Choroid plexus epithelial cell (primary cell): Measurements from ENCODE around the gene SUN3.

Experiments
- DNase-seq: peaks from one replicate; pipeline ENCODE4 v3.0.0-alpha.2; 2010; ENCODE audit warnings: low read depth
- H3K4me3 ChIP-seq: 2 replicates; pipeline ENCODE4 v1.5.1; 2011; ENCODE audit warnings: low read depth, mild to moderate bottlenecking, control low read depth, low read length, moderate library complexity
- TF ChIP-seq, protein P1 (sequence below): conservative IDR thresholded peaks from 2 replicates; pipeline ENCODE4 v1.5.1; 2011; ENCODE audit warnings: low read depth, mild to moderate bottlenecking, control low read depth, inconsistent platforms, low read length, moderate library complexity

Gene SUN3

GRCh38 chr7:47979832-47980181 lies 49.1 kb downstream of the SUN3 start:
- TF ChIP-seq, protein P1, sequence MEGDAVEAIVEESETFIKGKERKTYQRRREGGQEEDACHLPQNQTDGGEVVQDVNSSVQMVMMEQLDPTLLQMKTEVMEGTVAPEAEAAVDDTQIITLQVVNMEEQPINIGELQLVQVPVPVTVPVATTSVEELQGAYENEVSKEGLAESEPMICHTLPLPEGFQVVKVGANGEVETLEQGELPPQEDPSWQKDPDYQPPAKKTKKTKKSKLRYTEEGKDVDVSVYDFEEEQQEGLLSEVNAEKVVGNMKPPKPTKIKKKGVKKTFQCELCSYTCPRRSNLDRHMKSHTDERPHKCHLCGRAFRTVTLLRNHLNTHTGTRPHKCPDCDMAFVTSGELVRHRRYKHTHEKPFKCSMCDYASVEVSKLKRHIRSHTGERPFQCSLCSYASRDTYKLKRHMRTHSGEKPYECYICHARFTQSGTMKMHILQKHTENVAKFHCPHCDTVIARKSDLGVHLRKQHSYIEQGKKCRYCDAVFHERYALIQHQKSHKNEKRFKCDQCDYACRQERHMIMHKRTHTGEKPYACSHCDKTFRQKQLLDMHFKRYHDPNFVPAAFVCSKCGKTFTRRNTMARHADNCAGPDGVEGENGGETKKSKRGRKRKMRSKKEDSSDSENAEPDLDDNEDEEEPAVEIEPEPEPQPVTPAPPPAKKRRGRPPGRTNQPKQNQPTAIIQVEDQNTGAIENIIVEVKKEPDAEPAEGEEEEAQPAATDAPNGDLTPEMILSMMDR = no peak
- H3K4me3 ChIP-seq = peak overlapping the region; percentile 75
- DNase-seq = no peak

DNA sequence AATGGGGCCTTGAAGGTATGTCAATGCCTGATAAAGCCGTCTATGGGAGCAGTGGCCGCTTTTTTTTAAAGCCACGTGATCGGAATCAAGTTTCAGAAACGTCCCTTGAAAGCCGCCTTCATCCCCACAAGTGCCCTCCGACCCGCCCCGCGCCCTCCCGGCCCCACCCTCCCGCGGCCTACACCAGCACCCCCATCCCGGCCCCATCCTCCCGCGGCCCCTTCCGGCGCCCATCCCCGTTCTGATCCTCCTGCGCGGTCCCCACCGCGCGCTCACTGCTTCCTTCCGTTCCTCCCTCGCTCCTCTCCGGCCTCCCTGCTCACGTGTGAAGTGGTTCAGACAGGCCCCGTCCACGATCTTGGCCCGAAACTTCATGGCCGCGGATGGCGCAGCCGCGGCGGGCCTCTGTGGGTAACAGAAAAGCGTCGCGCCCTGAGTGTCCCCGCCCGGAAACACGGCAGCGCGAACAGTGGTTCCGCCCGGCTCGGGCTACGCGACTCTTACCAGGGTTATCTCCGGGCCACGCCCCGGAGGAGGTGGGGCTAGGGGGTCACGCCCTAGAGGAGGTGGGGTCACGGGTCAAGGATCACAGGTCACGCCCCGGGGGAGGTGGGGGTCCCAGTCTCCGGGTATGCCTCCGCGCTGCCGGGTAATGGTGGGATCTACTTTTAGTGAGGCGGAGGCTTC lies 49.6 kb downstream of the SUN3 start, which contains the start of gene HUS1:
TSS of gene HUS1 (minus strand) at position 471 of the 687 bp plus-strand sequence. CDS start at position 375, 96 bp downstream.
- peak; percentile 80 for DNase-seq
- TF ChIP-seq, protein P1 = no peak

DNA sequence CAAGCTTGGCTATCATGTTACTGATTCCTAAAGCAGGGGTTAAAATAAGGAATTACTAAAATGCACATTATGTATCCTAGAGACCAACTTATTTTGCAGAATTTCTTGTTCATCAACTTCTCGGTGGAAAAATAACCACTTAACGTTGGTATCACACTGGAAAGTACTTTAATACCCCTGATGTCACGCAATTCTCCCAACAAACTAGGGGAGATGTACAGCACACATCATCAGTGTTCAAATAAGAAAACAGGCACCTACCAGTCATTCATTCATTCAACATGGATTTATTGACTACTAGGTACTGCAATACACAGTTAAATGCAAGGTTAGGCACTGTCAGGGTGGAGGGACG lies 50.1 kb downstream of the SUN3 start:
- H3K4me3 ChIP-seq = peak overlapping the region; percentile 75
- TF ChIP-seq, protein P1 = no peak
- no peak for DNase-seq

More for the DNA sequence above, 49.6 kb downstream of the SUN3 start, which contains the start of gene HUS1:
- peak within 1 kb of the TSS; percentile 75 for H3K4me3 ChIP-seq

DNA sequence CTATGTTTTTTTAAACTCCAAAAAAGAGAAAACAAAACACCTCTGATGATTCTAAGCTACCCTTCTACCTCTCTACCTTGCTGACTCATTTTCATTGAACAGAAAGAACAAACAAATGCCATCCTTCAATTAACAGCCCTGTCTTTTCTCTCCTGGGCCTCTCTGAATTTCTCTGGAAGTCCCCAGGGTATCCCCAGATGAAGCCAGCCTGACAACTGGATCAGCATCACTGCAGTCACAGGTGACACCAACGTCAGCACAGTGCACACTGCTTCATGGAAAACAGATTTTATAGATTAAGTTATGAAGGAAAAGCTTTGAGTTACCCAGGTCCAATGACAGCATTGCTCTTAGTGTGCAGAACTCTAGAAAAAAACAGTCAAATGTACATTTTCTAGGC lies 55.2 kb downstream of the SUN3 start:
- DNase-seq = no peak
- H3K4me3 ChIP-seq = no peak overlapping the region
- TF ChIP-seq, protein P1 = no peak

- no peak for DNase-seq
- H3K4me3 ChIP-seq = no peak overlapping the region
Measured at GRCh38 chr7:47970761-47971160, 58.1 kb downstream of the SUN3 start.

DNA sequence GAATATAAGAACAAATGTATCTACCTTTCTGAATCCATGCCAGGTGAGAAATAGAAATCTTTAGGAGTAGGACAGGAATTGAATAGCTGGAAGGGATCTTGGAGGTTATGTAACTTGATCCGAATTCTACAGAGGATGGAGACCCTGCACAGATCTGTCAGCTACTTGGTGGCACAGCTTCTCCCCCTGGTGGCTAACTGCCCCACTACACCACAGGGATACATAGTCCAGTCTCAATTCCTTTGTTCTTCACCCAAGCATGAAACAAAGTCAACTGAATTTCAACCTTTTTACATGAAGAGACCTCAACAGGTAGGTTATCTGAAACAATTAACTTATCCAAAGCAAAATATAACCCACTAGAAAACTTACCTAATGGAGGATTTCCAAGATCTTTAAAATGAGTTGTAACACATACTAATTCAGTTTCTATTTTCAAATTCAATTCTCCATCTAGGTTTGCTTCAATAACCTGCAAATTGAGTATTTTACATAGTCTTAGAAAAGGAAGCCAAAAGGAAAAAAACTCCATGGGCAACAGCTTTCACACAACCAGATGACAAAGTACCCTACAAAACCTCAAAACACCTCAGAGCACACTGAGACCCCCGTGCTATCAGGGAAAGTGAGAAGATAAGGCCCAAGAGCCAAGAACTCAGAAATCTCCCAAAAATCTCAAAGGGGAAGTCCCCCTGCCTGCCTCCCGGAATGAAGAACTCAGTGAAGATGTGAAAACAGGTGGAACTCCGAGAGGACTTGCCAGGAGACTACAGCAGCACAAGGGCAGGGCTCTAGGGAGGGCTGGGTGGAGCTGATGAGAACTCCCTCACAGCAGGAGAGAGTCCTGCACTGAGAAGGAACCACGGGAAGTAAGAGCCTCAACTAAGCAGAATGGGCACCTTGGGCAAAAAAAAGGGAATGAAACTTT lies 59.8 kb downstream of the SUN3 start:
- DNase-seq = peak; percentile 86
- no peak overlapping the region for H3K4me3 ChIP-seq
- TF ChIP-seq, protein P1 = peak; percentile 99

More at GRCh38 chr7:47970761-47971160, 58.1 kb downstream of the SUN3 start:
- TF ChIP-seq, protein P1 = no peak

DNA sequence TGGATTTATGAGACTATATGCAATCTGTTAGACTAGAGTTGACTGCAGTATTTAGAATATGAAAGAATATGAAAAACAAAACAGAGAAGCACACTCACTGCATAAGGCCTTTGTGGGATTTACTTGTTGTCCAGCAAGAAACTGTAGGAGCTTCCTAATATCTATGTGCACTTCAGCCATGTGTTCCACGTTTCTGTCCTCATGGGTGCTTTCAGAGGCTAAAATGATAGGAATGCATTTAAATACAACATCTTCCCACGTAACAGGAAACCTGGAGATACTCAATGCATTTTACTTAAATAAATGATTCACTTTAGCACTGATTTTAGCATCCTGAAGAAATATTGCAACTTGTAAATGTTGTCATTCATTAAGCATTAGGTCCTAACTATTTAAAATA lies 61.2 kb downstream of the SUN3 start:
- TF ChIP-seq, protein P1 = no peak
- H3K4me3 ChIP-seq = no peak overlapping the region
- DNase-seq = no peak
